NCI-H345 (cell line): Measurements from ENCODE around the gene BICC1.
"Not testable (repeated sequence)": the region's sequence is repeated elsewhere in the genome, so short reads cannot be mapped to it uniquely, and the experiment has no call there.

Source experiments
- DNase-seq: peaks from one replicate; lab custom pipeline; 2025; lab: John Stamatoyannopoulos, UW

Gene BICC1

GRCh38 chr10:58857251-58857805 is 344.7 kb downstream of the BICC1 start:
- no peak for DNase-seq

GRCh38 chr10:58858123-58858522 is 345.5 kb downstream of the BICC1 start:
- DNase-seq, result not testable (repeated sequence)

- DNase-seq, result no peak
Measured at GRCh38 chr10:58859526-58859925, 346.9 kb downstream of the BICC1 start.

- DNase-seq, result no peak
Measured at GRCh38 chr10:58867683-58868082, 355.0 kb downstream of the BICC1 start.

- no peak for DNase-seq
Measured at GRCh38 chr10:58868736-58869435, 356.2 kb downstream of the BICC1 start.

- DNase-seq, result no peak
Measured at GRCh38 chr10:58870070-58870469, 357.4 kb downstream of the BICC1 start.

- no peak for DNase-seq
Measured at GRCh38 chr10:58873161-58873560, 360.5 kb downstream of the BICC1 start.
